ENCODE measurements around the gene HIVEP1.

DNA sequence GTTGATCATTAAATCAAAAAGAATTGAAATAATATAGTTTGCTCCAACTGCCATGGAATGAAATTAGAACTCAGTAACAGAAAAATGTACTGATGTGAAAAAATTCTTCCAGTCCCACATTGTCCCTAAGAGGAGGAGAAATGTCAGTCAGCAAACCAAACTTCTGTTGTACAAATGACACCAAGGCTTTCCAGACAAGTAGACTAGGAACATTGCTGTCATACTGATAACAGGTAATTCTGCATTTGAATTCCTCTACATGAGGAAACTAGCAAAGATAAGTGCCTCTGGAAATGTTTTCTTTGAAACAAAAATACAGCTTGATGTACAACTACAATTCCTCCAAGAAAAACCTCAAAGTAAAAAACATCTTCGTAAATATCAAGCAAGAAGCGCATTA is 90.2 kb downstream of the HIVEP1 start:
- TF ChIP-seq, protein P1, sequence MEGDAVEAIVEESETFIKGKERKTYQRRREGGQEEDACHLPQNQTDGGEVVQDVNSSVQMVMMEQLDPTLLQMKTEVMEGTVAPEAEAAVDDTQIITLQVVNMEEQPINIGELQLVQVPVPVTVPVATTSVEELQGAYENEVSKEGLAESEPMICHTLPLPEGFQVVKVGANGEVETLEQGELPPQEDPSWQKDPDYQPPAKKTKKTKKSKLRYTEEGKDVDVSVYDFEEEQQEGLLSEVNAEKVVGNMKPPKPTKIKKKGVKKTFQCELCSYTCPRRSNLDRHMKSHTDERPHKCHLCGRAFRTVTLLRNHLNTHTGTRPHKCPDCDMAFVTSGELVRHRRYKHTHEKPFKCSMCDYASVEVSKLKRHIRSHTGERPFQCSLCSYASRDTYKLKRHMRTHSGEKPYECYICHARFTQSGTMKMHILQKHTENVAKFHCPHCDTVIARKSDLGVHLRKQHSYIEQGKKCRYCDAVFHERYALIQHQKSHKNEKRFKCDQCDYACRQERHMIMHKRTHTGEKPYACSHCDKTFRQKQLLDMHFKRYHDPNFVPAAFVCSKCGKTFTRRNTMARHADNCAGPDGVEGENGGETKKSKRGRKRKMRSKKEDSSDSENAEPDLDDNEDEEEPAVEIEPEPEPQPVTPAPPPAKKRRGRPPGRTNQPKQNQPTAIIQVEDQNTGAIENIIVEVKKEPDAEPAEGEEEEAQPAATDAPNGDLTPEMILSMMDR (conservative IDR thresholded peaks at IDR 0.05; ENCODE audit: low read depth, low read length): no peak
- no peak for TF ChIP-seq EZH2 (IDR thresholded peaks at IDR 0.05; ENCODE audit: low read length, unreplicated experiment)
